T47D (cell line): ENCODE measurements around the gene C9orf72.

Experiments
- DNase-seq, 2 experiments: peaks; one replicate each; pipeline versions ENCODE4 v3.0.0 to v3.0.0-alpha.2; 2011 to 2012; ENCODE audit warnings: low read depth in 1 of 2, low spot score in 1 of 2
- JUND ChIP-seq: IDR thresholded peaks from 2 replicates; pipeline ENCODE4 v1.6.1; 2012; ENCODE audit warnings: low read depth
- in situ Hi-C: cut with HindIII; loops from 2 replicates; pipeline ENCODE4 v1.10.0; 2016; ENCODE audit warnings: low sequenced_read_pairs, low pct_unique_long_range_greater_than_20kb

Gene C9orf72

GRCh38 chr9:27599102-27599869, 26.0 kb upstream of the C9orf72 start:
- no peak for TF ChIP-seq JUND
- in situ Hi-C loops = no loop called here
- no peak for DNase-seq

- TF ChIP-seq JUND = no peak
- in situ Hi-C loops = no loop called here
- DNase-seq = no peak
These were observed 22.5 kb upstream of the C9orf72 start for GRCh38 chr9:27595733-27596132.

- TF ChIP-seq JUND = no peak
- no peak for DNase-seq
- in situ Hi-C loops = no loop called here
These were observed 18.4 kb upstream of the C9orf72 start for GRCh38 chr9:27591672-27592071.

- in situ Hi-C loops = no loop called here
- no peak for DNase-seq
- TF ChIP-seq JUND = no peak
These were observed 17.8 kb upstream of the C9orf72 start for GRCh38 chr9:27591093-27591492.

GRCh38 chr9:27590651-27591050, 17.4 kb upstream of the C9orf72 start:
- in situ Hi-C loops = no loop called here
- TF ChIP-seq JUND = no peak
- DNase-seq = no peak

GRCh38 chr9:27589462-27589861, 16.2 kb upstream of the C9orf72 start:
- no peak for DNase-seq
- no peak for TF ChIP-seq JUND
- in situ Hi-C loops = no loop called here

GRCh38 chr9:27586304-27586703, 13.0 kb upstream of the C9orf72 start:
- no peak for DNase-seq
- in situ Hi-C loops = no loop called here
- TF ChIP-seq JUND = no peak

- TF ChIP-seq JUND = no peak
- DNase-seq = no peak
- in situ Hi-C loops = no loop called here
These were observed 11.7 kb upstream of the C9orf72 start for GRCh38 chr9:27584931-27585330.

- no peak for TF ChIP-seq JUND
- no peak for DNase-seq
- in situ Hi-C loops = no loop called here
These were observed 9.5 kb upstream of the C9orf72 start for GRCh38 chr9:27582794-27583193.

- no peak for TF ChIP-seq JUND
- no peak for DNase-seq
- in situ Hi-C loops = no loop called here
These were observed 8.5 kb upstream of the C9orf72 start for GRCh38 chr9:27581826-27582225.

GRCh38 chr9:27573634-27574590, 631 bp upstream of the C9orf72 start:
- in situ Hi-C loops = no loop called here
- DNase-seq = peak; percentile 80 to 99
- no peak for TF ChIP-seq JUND

- peak in 1 of 2 experiments; percentile 42 for DNase-seq
- in situ Hi-C loops = no loop called here
- no peak for TF ChIP-seq JUND
These were observed 739 bp downstream of the C9orf72 start for GRCh38 chr9:27572566-27572917.

GRCh38 chr9:27572061-27572460, 1.2 kb downstream of the C9orf72 start:
- no peak for TF ChIP-seq JUND
- no peak for DNase-seq
- in situ Hi-C loops = no loop called here
